Adrenal gland (tissue), 5 donors: ENCODE measurements around the gene C18orf32.

Experiments used
- POLR2A ChIP-seq, 2 donors: fragments of 450-650 bp; IDR thresholded peaks; one replicate each; pipeline ENCODE4 v1.6.1; 2017; ENCODE audit warnings: antibody characterized with exemption in 2 of 2, mild to moderate bottlenecking in 2 of 2, moderate library complexity in 1 of 2
- TF ChIP-seq, protein P1 (sequence below), 6 experiments: fragments of 450-650 bp in 4 of 6; fragments of 200-600 bp in 2 of 6; sonication (generic) in 1 of 6; IDR thresholded peaks; 1 replicate in 5 of 6; 2 replicates in 1 of 6; pipeline versions ENCODE4 v1.5.1 to v1.8.0; 2016 to 2021; ENCODE audit warnings: antibody characterized with exemption in 6 of 6, mild to moderate bottlenecking in 2 of 6, moderate library complexity in 1 of 6
- donor health status: DM: no; HTN: no; CAD: no.

DNA sequence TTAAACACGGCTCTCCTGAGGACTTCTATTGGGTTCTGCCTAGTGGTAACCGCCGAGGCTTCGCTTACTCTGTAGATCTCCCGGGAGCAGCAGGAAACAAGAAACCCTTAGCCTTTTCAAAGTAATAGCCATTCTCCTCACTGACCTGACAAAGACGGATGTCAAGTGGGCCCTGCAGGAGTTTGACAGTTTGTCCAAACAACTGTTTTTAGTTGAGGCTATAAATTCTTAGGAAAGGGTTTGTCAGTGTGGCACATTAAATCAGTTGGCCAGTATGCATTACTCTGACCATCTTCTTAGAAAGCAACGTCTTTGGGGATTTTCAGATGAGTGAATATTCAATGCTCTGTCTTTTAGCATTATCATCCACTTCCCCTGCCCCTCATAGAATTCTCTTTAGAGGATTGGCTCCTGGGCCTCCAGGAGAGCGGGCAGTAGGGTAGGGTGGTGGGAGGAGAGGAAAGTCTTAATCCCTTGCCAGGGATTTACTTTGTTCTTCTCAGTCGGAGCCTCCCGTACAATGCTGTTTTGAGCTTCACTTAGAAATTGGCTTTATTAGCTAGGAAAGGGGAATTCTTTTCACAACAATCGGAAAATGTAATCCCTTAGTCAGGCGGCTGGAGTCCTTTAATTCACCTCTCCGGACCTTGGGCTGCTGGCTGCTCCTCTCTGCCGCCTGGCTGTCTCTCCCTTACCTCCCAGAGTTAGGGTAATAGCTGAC lies 13.3 kb upstream of the C18orf32 start:
- no peak for TF ChIP-seq POLR2A (IDR thresholded peaks at IDR 0.05)
- TF ChIP-seq, protein P1, sequence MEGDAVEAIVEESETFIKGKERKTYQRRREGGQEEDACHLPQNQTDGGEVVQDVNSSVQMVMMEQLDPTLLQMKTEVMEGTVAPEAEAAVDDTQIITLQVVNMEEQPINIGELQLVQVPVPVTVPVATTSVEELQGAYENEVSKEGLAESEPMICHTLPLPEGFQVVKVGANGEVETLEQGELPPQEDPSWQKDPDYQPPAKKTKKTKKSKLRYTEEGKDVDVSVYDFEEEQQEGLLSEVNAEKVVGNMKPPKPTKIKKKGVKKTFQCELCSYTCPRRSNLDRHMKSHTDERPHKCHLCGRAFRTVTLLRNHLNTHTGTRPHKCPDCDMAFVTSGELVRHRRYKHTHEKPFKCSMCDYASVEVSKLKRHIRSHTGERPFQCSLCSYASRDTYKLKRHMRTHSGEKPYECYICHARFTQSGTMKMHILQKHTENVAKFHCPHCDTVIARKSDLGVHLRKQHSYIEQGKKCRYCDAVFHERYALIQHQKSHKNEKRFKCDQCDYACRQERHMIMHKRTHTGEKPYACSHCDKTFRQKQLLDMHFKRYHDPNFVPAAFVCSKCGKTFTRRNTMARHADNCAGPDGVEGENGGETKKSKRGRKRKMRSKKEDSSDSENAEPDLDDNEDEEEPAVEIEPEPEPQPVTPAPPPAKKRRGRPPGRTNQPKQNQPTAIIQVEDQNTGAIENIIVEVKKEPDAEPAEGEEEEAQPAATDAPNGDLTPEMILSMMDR (IDR thresholded peaks at IDR 0.05), result no peak
